Neural progenitor cell (in vitro differentiated cells): ENCODE results near the gene ADCY5.

Experiments
- CTCF ChIP-seq: fragments of 200-600 bp; sonication (generic); IDR thresholded peaks from 2 replicates; pipeline ENCODE4 v1.5.1; 2017; ENCODE audit warnings: antibody characterized with exemption, mild to moderate bottlenecking
- EZH2phosphoT487 ChIP-seq: fragments of 200-600 bp; sonication (generic); IDR thresholded peaks from 2 replicates; pipeline ENCODE4 v1.6.1; 2017; ENCODE audit warnings: antibody characterized with exemption

- TF ChIP-seq CTCF, result no peak
- TF ChIP-seq EZH2phosphoT487, result no peak
Measured at GRCh38 chr3:123421353-123422174, 27.3 kb downstream of the ADCY5 start.
